Lung (tissue), 12 donors: ENCODE measurements around the gene CCDC59. TPM values are rescaled to one million over a fixed set of nuclear protein-coding genes. Genes with fewer than 3 reads are reported as not detected.

Source experiments
- ATAC-seq: fragments of 200-7000 bp; cut with Tn5 transposase; one replicate; pipeline ENCODE4 v1.9.1; 2020; ENCODE audit warnings: moderate number of reproducible peaks; ENCODE audit not compliant: insufficient read depth, low FRiP score
- DNase-seq, 3 donors: peaks; one replicate each; pipeline ENCODE4 v3.0.0-alpha.2; 2013 to 2017
- H3K27ac ChIP-seq, 2 donors: one replicate each; pipeline ENCODE4 v1.5.1; 2013; ENCODE audit warnings: mild to moderate bottlenecking in 2 of 2, moderate library complexity in 2 of 2, control low read depth in 1 of 2, inconsistent platforms in 1 of 2, low read depth in 1 of 2, low read length in 1 of 2
- H3K27me3 ChIP-seq, 3 donors: one replicate each; pipeline ENCODE4 v1.5.1; 2013; ENCODE audit warnings: low read length in 2 of 3; ENCODE audit not compliant: control insufficient read depth in 3 of 3, insufficient read depth in 3 of 3
- H3K36me3 ChIP-seq, 4 donors: one replicate each; pipeline ENCODE4 v1.5.1; 2013; ENCODE audit warnings: low read length in 4 of 4, mild to moderate bottlenecking in 1 of 4, moderate library complexity in 1 of 4; ENCODE audit not compliant: control insufficient read depth in 4 of 4, insufficient read depth in 4 of 4
- H3K4me1 ChIP-seq, 5 donors: one replicate each; pipeline ENCODE4 v1.5.1; 2013; ENCODE audit warnings: low read length in 5 of 5, mild to moderate bottlenecking in 2 of 5, moderate library complexity in 1 of 5; ENCODE audit not compliant: control insufficient read depth in 5 of 5, insufficient read depth in 5 of 5
- H3K4me3 ChIP-seq: one replicate; pipeline ENCODE4 v1.5.1; 2013; ENCODE audit warnings: mild to moderate bottlenecking, control low read depth, moderate library complexity
- H3K9ac ChIP-seq, 2 donors: one replicate each; pipeline ENCODE4 v1.5.1; 2013; ENCODE audit warnings: low read length in 2 of 2, control low read depth in 1 of 2; ENCODE audit not compliant: insufficient read depth in 1 of 2
- H3K9me3 ChIP-seq, 4 donors: one replicate each; pipeline ENCODE4 v1.5.1; 2013; ENCODE audit warnings: low read length in 3 of 4, mild to moderate bottlenecking in 1 of 4, moderate library complexity in 1 of 4; ENCODE audit not compliant: control insufficient read depth in 4 of 4, insufficient read depth in 3 of 4
- WGBS, 2 donors: extraction: QIAGEN DNeasy Blood & Tissue Kit; methylation state at CpG; one replicate each; pipeline ENCODE4 v1.1.7; 2013; 5-methylcytosine and 5-hydroxymethylcytosine counted together
- polyA plus RNA-seq, 2 donors: library from polyadenylated mRNA; stranded (reverse); fragments of 200-250 nt; gene quantifications; one replicate each; pipeline ENCODE4 v1.2.1, GENCODE V29; 2013
- total RNA-seq, 2 donors: library from RNA; depleted of rRNA in 1 of 2; stranded (reverse); fragments of >200 nt in 1 of 2; gene quantifications; one replicate each; pipeline ENCODE4 v1.2.1, GENCODE V29; 2014 to 2021
- TF ChIP-seq, protein P1 (sequence below): IDR thresholded peaks from 2 replicates; pipeline ENCODE4 v1.5.1; 2012; ENCODE audit warnings: mild to moderate bottlenecking; ENCODE audit errors: control extremely low read depth, extremely low read depth
- donor health status: control.
- donor health status: control.
- donor health status: Bipolar disorder and iron deficiency.
- donor health status: healthy.
- donor health status: DM: yes; HTN: yes; CAD: no.

Gene CCDC59
- total and polyA plus RNA-seq, 4 donors = 28.6 to 60.6 (median 40.6) TPM

DNA sequence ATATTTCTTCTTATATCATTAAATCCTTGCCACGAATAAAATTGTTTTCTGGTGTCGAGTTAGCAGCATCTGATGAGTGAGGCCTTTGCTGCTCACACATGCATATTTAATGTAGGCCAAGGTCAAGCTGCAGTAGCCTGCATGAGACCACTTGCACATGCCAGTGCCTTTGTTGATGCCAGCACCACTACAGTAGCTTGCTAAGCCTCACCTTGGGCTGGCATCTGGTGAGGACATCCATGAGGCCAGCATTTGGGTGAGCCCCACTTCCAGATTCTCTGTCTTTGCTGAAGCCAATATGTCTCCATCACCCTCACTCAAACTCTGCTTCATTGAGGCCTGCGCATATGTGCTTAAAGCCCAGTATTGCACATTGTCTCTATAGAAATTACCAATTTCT lies 8.0 kb downstream of the CCDC59 start:
- no peak overlapping the region for H3K9ac ChIP-seq
- WGBS, 2 donors = 95 to 96% methylated on average over 3 of the region's 3 CpGs
- ATAC-seq (no peak), DNase-seq (no peak)
- H3K9me3 ChIP-seq = no peaks in the 10 kb centered on the region
- TF ChIP-seq, protein P1, sequence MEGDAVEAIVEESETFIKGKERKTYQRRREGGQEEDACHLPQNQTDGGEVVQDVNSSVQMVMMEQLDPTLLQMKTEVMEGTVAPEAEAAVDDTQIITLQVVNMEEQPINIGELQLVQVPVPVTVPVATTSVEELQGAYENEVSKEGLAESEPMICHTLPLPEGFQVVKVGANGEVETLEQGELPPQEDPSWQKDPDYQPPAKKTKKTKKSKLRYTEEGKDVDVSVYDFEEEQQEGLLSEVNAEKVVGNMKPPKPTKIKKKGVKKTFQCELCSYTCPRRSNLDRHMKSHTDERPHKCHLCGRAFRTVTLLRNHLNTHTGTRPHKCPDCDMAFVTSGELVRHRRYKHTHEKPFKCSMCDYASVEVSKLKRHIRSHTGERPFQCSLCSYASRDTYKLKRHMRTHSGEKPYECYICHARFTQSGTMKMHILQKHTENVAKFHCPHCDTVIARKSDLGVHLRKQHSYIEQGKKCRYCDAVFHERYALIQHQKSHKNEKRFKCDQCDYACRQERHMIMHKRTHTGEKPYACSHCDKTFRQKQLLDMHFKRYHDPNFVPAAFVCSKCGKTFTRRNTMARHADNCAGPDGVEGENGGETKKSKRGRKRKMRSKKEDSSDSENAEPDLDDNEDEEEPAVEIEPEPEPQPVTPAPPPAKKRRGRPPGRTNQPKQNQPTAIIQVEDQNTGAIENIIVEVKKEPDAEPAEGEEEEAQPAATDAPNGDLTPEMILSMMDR = no peak
- no peak overlapping the region for H3K27ac ChIP-seq
- no peaks in the 10 kb centered on the region for H3K27me3 ChIP-seq
- H3K4me3 ChIP-seq = no peak overlapping the region
- peaks cover 2 to 18% (median 10%) of the 10 kb centered on the region in 4 donors for H3K36me3 ChIP-seq
- peaks cover 0 to 9% (median 0%) of the 10 kb centered on the region in 5 donors for H3K4me1 ChIP-seq

GRCh38 chr12:82329508-82329907 lies 28.7 kb downstream of the CCDC59 start:
- no peaks in the 10 kb centered on the region for H3K9me3 ChIP-seq
- H3K4me1 ChIP-seq = no peaks in the 10 kb centered on the region
- ATAC-seq = no peak
- no peaks in the 10 kb centered on the region for H3K27me3 ChIP-seq
- H3K9ac ChIP-seq = no peak overlapping the region
- TF ChIP-seq, protein P1 = no peak
- no peaks in the 10 kb centered on the region for H3K36me3 ChIP-seq
- WGBS, 2 donors = 28 to 39% methylated on average over 1 of the region's 1 CpG
- no peak overlapping the region for H3K27ac ChIP-seq
- H3K4me3 ChIP-seq = no peak overlapping the region
- no peak for DNase-seq

GRCh38 chr12:82327861-82328260 lies 30.3 kb downstream of the CCDC59 start:
- Histone ChIP-seq H3K9me3 (no peaks in the 10 kb centered on the region), H3K4me3 (no peak overlapping the region)
- ATAC-seq = no peak

More at GRCh38 chr12:82327861-82328260, 30.3 kb downstream of the CCDC59 start:
- Histone ChIP-seq H3K4me1 (no peaks in the 10 kb centered on the region), H3K27ac (no peak overlapping the region), H3K27me3 (no peaks in the 10 kb centered on the region), H3K36me3 (no peaks in the 10 kb centered on the region), H3K9ac (peak overlapping the region in 1 of 2 donors; percentile 4)
- TF ChIP-seq, protein P1 = no peak
- 72 to 84% methylated on average over 1 of the region's 1 CpG for WGBS, 2 donors
- DNase-seq = no peak
